Forelimb muscle (tissue), 1 donor: ENCODE measurements around the gene ZFPL1. TPM values are rescaled to one million over a fixed set of nuclear protein-coding genes. Genes with fewer than 3 reads are reported as not detected.
"Not testable (repeated sequence)": the region's sequence is repeated elsewhere in the genome, so short reads cannot be mapped to it uniquely, and the experiment has no call there.

Source experiments
- DNase-seq: peaks from one replicate; pipeline ENCODE4 v3.0.0-alpha.2; 2013; ENCODE audit warnings: low read depth
- polyA plus RNA-seq: library from polyadenylated mRNA; unstranded; fragments of 120-200 nt; gene quantifications from one replicate; pipeline ENCODE4 v1.2.1, GENCODE V29; 2013; ENCODE audit not compliant: insufficient read length

ZFPL1 gene
- polyA plus RNA-seq, 1 donor, result 21.0 TPM

DNA sequence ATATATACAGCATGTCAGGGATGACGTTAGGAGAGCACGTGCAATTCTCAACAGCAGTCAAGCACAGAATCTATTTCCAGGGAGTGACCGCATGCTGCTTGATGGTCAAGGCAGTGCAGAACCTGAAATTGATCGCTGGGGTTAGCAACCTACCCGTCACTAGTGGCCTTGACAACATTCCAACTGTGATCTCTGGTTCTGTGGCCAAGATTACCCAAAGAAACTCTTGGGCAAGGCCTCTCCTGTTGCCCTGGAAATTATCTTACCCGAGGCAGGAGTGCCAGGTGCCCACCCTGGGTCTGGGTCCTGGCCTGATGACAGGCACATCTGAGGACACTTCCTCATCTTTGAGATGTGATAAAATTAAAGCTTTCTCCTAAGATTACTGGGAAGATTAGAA is 29.8 kb downstream of the ZFPL1 start:
- no peak for DNase-seq

DNA sequence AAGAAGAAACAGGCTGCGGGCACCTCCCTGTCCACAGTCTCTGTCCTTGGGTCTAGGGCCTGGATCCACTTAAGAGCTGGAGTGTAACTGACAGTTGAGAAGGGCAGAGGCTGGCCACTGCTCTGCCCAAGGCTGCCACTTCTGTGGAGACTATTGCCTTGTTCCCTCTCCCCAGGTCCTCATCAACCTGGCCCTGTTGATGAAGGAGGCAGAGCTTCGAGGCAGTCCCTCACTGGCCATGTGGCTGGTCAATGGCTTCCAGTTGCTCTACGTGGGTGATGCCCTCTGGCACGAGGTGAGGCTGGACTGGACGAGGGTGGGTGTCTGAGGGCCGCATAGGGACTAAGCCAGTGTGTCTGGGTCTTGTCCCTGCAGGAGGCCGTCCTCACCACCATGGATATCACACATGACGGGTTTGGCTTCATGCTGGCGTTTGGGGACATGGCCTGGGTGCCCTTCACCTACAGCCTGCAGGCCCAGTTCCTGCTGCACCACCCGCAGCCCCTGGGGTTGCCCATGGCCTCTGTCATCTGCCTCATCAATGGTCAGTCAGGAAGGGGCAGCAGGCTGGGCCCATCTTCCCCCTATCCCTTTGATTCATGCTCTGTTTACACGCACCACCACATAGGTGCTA is 30.6 kb downstream of the ZFPL1 start:
- no peak for DNase-seq

DNA sequence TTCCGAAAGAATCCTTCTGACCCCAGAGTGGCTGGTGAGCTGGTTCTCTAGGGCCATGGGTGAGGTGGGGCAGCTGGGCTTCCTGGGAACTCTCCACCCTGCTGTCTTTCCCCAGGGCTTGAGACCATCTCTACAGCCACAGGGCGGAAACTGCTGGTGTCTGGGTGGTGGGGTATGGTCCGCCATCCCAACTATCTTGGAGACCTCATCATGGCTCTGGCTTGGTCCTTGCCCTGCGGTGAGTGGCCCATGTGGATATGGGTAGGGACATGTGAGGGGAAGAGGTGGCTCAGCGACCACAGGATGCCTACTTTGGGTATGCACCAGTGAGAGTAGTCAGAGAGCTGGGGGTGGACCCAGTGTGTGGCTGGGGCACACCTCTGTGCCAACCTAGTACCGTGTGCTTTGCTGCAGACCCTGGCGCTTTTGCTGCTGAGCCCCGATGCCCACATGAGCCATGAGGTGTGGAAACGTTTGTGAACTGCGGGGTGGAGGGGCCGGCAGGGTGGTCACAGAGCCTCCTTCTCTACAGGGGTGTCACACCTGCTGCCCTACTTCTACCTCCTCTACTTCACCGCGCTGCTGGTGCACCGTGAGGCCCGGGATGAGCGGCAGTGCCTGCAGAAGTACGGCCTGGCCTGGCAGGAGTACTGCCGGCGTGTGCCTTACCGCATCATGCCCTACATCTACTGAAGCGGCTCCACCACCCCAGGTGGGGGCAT is 31.5 kb downstream of the ZFPL1 start:
- DNase-seq, result no peak

DNA sequence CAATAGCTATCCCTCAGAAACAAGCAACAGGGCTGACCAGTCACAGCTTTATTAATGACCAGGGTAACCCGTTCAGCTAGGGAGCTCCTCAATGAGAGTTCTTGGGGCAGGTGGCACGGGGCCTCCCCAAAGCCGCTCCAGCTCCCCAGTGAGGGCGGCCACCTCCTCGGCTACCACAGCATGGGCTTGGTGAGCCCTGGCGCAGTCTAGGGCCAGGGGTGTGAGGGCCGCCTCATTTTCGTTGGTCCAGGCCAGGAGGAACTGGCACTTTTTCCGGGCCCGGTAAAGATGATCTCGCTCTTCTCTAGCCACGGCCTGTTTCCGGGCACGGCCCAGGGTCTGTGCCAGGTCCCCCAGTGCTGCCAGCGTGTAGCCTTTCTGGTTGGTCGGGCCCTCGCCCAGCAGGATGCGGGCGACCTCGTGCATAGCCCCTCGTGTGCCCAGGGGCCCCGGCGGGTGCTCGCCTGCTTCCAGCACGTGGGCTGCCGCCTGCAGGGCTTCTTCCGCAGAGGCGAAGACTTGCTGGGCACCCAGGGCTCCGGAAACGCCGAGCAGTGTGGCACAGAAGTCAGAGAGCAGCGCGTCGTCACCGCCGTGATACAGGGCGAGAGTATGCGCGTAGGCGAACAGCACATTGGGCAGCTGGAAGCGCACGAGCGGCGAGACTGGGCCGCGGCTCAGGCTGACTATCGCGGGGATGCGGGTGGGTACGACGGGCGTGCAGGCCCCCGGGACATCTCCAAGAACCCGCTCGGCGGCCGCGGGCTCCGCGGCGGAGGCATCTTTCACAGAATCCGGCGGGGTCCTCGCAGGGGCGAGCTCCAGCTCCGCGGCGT is 32.6 kb downstream of the ZFPL1 start:
- no peak for DNase-seq

DNA sequence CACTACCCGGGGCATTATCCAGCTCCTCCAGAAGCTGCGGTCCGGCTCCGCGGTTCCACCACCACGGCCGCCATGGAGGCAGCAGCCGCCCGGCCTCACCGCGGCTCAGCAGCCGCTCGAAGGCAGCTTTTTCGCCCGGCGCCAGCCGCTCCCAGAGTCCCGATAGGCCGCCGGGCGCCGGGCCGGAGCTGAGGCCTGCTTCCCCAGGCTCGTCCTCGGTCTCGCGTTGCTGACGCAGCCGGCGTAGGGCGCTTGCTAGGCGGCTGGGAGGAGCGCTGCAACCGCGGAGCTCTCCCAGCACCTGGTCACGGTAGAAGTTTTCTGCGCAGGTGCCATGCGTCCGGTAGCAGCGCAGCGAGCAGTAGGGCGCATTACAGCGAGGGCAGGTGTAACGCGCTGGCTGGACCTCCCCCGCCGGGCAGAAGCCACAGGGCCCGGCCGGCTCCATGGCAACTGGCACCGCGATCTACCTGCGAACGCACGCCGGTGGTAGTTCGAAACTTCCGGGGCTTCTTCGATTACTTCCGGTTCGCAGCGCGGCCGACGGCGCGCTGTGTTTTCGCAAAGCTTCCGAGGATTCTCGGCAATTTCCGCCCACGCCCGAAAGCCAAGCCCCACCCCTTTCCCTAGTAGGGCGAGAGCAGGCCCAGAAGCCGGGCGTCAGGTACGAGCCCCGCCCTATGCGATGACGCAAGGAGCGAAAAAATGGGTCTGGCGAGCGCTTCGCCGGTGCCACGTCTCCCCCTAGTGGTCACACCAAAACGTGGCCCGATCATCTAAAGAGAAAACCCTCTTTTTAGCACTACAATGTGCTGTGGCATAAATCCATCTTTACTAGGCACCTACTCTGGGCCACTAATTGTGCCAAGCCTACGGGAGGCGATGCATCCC is 33.4 kb downstream of the ZFPL1 start, which contains the start of gene ZNHIT2:
TSS of gene ZNHIT2 (minus strand) at position 496 of the 891 bp plus-strand sequence. CDS start at position 448, 48 bp downstream.
- peak; percentile 98 for DNase-seq

DNA sequence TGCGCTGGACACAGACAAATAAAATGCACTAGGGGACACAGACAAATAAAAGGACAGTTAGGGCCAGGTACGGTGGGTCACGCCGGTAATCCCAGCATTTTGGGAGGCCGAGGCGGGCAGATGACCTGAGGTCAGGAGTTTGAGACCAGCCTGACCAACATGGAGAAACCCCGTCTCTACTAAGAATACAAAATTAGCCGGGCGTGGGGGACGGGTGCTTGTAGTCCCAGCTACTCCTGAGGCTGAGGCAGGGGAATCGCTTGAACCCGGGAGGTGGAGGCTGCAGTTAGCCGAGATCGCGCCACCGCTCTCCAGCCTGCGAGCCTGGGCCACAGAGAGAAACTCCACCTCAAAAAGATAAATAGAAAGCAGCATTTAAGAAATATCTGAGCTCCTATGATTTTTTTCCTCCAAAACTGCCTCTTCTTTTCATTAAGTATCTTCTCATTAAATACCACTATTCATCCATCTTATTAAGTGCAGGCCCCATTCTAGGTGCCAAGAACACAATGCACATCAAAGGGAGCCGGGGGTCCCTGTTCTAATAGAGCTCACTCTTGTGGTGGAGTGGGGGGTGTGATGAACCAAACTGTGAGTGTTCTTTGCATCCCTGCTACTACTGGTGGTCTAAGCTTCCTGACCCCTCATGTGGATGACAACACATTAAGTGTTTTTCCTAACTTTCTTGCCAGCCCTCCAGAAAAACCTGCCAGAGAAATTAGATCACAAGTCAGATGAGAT is 34.2 kb downstream of the ZFPL1 start:
- DNase-seq, result no peak

DNA sequence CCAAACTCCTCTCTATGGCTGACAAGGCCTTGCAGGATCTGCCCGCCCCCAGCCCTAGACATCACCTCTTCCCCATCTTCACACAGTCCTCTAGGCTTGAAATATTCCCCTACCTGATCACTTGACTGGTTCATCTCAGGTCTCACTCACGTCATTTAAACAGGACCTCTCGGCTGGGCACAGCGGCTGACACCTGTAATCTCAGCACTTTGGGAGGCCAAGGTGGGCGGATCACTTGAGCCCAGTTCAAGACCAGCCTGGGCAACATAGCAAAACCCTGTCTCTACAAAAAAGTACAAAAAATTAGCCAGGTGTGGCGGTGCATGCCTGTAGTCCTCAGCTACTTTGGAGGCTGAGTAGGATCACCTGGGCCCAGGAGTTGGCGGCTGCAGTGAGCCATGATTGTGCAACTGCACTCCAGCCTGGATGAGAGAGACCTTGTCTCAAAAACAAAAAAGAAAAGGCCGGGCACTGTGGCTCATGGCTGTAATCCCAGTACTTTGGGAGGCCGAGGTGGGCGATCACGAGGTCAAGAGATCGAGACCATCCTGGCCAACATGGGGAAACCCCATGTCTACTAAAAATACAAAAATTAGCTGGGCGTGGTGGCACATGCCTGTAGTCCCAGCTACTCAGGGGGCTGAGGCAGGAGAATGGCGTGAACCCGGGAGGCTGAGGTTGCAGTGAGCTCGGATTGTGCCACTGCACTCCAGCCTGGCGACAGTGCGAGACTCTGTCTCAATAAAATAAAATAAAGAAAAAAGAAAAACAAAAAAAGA is 35.1 kb downstream of the ZFPL1 start:
- DNase-seq, result not testable (repeated sequence)

DNA sequence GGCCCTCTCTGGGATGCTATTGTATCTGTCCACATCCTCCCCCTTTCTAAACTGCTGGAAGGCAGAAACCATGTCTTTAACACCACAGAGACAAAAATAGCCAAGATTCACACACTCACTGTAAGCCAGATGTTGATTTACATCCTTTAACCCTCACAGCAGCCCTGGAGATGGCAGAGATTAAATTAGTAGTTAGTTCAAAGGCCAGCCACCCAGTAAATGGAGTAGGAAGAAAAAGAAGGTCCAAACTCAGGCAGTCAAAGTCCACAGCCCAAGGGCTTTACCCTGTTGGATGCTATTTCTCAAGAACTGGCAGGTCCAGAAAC is 35.6 kb downstream of the ZFPL1 start:
- DNase-seq, result no peak

DNA sequence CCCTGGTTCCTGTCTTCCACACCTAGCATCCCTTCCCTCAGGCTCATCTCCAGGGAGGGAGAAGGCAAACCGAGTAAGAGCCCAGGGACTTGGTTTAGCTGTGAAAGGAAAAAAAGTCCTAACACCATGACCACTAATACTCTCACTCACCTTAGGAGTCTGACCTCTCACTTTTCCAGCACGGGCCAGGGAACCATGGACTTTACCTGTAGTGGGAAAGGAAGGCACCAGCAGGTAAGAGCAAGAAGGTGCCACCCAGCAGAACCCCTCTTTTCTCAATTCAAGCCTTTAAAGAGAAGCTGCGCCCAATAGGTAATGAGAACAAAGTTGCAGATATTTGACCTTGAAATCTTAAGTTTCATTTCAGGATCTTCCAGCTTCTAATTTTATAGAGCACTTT is 36.8 kb downstream of the ZFPL1 start:
- no peak for DNase-seq

DNA sequence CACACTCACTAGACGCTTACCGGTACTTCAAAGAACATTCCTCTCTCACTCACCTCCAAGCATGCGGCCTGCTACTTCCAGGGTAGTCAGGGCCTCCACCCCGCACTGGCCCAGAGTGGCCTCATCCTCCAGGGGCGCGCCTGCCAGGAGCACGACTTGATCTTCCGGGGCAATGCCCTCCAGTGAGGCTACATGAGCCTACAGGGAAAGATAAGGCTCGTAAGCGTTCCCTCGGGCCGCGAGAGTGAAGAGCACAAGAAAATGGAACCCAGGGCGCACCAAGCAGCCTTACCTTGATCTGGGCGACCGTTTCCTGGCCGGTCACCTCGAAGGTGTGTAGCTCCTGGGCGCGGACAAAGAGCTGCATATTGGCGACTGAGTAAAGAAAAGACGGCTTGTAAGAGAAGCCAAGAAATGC is 37.4 kb downstream of the ZFPL1 start:
- no peak for DNase-seq

DNA sequence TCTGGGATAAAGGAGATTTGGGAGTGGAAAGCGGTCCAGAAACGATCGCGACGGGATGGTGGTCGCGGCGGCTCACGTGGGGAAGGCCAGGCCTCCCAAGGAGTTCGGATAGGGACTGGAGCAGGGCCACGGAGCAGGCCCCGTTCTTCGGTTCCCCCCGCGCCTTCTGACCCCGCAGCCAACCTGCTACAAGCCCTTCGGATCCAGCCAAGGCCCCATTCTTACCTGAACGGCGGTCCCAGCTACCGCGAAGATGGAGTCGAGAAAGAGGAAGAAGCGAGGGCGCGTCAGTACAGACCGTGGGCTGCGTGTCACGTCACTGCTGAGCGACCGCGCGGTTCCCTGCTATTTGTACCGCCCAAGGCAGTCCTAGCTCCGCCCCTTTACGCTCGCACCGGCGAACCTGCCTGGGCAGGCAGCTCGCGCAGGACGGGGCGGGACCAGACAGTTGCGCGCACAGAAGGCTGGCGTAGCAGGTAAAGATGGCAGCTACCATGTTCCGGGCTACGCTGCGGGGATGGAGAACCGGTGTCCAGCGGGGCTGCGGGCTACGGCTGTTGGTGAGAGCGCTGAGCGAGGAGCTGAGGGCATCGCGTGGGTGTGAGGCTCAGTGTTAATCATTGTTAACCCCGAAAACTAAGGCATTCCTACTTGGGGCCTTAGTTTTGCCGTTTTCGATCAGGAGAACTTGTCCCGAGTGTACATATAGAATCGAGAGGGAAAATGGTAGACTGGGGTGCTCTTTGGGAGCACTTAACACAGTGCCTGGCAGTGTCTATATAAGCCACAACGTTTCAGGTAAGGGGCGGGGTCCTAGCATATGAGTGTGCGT is 38.1 kb downstream of the ZFPL1 start, which contains the start of the genes FAU and MRPL49:
TSS of gene FAU (minus strand) at position 270 of the 832 bp plus-strand sequence. CDS start 321 bp downstream, outside the sequence.
TSS of gene MRPL49 (plus strand) at position 457 of the 832 bp plus-strand sequence. CDS start at position 483, 26 bp downstream.
- peak; percentile 91 for DNase-seq

DNA sequence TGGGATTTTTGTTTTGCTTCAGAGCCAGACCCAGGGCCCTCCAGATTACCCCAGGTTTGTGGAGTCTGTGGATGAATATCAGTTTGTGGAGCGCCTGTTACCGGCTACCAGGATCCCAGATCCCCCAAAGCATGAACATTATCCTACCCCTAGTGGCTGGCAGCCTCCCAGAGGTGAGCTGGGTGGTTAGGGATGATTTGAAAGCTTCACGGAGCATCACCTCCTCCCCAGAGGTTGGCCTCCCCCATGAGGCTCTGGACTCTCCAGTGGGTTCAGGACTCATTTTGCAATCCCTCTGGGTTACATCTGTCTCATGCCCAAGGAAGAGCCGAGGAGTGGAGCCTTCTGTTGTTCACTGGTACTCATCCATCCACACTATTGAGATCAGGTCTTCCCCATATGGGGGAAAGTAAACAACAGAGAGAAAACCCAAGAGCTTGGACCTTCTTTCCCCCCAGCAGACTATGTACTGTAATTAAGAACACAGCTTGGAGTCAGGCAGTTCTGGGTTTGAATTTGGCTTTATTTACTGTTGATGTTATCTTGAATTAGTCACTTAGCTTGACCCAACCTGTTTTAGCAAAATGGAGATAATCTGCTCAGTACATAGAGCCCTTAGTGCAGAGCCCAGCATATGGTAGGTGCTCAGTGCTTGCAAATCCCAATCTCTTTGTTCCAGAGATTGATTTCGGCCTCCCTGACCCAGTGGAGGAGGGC is 40.6 kb downstream of the ZFPL1 start:
- DNase-seq, result no peak

DNA sequence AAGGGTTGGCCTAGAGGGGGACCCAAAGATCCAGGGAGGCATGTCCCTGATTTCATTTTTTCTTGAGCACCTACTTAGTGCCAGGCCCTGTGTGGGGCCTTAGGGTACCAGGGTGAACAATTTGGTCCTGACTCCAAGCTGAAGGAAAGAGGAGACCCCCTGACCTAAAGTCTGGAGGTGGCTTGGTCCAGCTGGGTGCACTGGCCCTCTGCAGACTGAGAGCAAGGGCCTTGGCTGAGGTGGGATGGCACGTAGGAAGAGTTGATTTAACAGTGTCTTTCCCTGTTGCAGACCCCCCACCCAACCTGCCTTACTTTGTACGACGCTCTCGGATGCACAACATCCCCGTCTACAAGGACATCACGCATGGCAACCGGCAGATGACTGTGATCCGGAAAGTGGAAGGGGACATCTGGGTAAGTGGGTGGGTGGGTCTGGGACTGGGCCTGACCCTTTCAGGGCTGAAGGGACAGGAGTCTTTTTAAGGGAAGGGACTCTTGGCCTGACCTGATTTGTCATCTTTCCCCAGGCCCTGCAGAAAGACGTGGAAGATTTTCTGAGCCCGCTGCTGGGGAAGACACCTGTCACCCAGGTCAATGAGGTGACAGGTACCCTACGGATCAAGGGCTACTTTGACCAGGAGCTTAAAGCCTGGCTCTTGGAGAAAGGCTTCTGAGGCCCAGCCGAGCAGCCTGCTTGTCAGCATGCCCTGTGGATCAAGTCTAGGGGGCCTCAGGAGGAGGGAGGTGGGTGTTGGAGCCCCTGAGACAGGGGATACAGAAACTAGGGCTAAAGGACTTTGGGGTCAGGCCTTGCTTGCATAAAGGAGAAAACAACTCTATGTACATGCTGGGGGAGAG is 41.4 kb downstream of the ZFPL1 start:
- DNase-seq, result no peak

DNA sequence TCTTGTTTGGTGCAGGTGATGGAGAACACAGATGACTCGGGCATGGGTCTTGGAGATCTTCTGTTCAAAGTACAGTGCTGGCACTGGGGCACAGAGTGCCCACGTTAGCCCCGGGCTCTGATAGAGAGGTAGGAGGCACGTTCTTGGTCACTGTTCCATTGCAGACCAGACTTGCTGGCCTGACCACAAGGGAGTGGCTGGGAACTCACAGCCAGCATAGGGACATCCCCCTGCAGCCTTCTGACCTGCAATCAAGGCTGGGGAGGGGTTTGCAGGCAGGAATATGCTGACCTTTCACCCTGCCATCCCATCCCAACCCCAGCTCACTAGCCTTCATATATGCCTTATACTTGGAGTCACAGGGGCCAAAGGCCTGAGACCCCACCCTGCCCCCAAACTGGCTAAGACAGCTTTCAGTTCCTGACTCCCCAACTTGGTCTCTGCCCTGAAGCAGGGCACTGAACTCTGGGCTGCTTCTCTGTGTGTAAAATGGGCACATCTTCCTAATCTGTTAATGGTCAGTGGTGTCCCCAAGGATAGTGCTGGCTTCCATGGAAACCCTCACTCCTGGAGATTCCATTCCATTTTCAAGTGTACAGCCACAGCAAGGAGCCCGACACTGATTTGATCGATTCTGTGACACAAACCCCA is 42.7 kb downstream of the ZFPL1 start:
- no peak for DNase-seq

DNA sequence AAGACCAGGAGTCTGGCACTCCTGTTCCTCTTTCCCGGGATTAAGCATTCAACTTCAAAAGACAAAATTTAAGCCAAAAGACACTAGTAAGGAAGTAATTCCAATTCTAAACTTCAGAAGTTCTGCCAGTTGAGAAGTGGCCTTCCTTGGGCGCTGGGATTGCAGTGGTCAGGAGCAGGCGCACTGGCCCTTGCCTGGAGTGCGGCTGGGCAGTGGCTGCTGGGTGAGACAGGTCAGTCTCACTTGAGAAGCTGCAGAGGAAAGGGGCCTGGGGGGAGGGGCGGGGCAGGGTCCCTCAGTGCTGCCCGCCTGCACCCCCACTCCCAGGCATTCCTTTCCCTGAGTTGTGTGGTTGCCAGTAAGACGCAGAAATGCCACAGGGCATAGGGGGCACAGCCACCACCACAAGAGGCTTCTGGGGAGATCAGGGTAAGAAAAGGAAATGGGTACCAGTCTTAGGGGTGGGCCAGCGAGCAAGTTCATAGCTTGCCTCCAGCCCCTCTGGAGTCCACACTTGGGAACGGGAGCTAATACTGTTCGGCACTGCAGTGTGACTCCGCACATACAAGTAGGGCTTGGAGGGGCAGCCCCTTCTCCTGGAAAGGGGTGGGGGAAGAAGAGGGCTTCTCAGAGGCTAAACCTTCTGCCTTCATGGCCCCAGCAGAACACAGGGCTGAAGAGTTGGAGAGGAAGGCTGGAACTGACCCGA is 43.6 kb downstream of the ZFPL1 start:
- DNase-seq, result no peak
